NK-92 (cell line): ENCODE data around the gene NYAP1.
"Not testable (repeated sequence)": the region's sequence is repeated elsewhere in the genome, so short reads cannot be mapped to it uniquely, and the experiment has no call there.

Experiments used
- DNase-seq: peaks from one replicate; lab custom pipeline; 2025; ENCODE audit not compliant: unreplicated experiment; lab: John Stamatoyannopoulos, UW

Gene NYAP1

GRCh38 chr7:100481466-100481865 is 2.3 kb upstream of the NYAP1 start:
- no peak for DNase-seq

GRCh38 chr7:100482728-100483089 is 1.0 kb upstream of the NYAP1 start:
- DNase-seq = no peak

DNA sequence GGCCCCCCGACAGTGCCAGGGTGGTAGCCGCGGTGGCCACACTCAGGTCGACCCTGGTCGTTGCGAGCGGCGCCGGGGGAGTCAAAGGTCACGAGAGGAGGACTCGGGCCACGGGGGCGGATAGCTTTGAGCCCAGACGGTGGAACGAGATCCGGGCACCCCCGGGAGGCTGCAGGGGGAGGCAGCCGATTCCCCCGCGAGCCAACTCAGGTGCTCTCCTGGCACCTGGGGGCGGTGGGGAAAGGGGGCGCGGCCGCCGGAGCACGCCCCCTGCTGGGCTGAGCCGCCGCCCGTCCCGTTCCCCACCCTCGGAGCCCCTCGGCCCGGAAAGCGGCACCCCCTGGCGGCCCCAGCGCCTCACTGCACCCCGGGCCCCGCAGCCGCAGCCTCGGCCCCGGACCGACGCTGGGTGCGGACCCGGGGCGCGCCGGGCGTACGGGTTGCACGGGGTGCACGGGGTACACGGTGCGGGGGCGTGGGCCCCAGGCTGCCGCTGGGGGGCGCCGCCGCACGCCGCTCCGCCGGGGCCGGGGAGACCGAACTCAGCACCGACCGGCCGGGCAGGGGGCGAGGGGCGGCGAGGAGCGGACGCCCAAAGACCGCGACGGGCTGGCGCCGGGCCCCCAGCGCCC is 521 bp upstream of the NYAP1 start:
- no peak for DNase-seq

GRCh38 chr7:100484673-100485045 is 932 bp downstream of the NYAP1 start:
- DNase-seq = no peak

GRCh38 chr7:100485471-100485876 is 1.7 kb downstream of the NYAP1 start:
- DNase-seq = no peak

GRCh38 chr7:100486111-100486636 is 2.4 kb downstream of the NYAP1 start:
- DNase-seq = no peak

- no peak for DNase-seq
These were observed 3.2 kb downstream of the NYAP1 start for GRCh38 chr7:100486753-100487446.

DNA sequence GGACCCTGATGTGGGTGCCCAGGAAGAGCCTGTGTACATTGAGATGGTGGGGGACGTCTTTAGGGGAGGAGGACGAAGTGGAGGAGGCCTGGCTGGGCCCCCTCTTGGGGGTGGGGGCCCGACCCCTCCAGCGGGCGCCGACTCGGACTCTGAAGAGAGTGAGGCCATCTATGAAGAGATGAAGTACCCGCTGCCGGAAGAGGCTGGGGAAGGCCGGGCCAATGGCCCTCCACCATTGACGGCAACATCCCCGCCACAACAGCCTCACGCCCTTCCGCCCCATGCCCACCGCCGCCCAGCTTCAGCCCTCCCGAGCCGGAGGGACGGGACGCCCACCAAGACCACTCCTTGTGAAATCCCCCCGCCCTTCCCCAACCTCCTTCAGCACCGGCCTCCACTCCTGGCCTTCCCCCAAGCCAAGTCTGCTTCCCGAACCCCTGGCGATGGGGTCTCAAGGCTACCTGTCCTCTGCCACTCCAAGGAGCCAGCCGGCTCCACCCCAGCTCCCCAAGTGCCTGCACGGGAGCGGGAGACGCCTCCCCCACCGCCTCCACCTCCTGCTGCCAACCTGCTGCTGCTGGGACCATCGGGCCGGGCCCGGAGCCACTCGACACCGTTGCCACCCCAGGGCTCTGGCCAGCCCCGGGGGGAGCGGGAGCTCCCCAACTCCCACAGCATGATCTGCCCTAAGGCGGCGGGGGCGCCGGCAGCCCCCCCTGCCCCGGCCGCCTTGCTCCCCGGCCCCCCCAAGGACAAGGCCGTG is 4.8 kb downstream of the NYAP1 start:
- no peak for DNase-seq

DNA sequence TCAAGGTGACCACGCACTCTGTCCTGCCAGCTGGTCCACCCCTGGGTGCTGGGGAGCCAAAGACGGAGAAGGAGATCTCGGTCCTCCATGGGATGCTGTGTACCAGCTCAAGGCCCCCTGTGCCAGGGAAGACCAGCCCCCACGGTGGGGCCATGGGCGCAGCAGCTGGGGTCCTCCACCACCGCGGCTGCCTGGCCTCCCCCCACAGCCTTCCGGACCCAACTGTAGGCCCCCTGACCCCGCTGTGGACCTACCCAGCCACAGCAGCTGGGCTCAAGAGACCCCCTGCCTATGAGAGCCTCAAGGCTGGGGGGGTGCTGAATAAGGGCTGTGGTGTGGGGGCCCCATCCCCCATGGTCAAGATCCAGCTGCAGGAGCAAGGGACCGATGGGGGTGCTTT is 5.4 kb downstream of the NYAP1 start:
- no peak for DNase-seq

DNA sequence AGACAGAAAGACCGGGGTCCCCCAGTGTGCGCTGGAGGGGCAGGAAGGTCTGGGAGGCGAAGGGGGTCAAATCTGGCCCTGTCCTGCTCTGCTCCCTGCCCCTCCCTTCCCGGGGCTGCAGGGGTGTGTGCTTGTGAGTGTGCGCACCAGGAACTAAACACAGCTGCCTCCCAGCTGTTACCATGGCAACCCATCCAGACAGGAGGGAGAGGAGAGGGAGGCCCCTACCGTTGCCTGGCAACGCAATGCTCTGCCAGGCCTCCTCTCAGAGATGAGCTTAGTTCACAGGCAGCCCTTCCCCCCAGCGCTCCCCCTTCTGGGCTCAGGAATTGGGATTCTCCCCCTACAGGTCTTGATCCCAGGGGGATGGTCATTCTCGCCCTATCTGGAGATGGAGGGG is 6.1 kb downstream of the NYAP1 start:
- no peak for DNase-seq

DNA sequence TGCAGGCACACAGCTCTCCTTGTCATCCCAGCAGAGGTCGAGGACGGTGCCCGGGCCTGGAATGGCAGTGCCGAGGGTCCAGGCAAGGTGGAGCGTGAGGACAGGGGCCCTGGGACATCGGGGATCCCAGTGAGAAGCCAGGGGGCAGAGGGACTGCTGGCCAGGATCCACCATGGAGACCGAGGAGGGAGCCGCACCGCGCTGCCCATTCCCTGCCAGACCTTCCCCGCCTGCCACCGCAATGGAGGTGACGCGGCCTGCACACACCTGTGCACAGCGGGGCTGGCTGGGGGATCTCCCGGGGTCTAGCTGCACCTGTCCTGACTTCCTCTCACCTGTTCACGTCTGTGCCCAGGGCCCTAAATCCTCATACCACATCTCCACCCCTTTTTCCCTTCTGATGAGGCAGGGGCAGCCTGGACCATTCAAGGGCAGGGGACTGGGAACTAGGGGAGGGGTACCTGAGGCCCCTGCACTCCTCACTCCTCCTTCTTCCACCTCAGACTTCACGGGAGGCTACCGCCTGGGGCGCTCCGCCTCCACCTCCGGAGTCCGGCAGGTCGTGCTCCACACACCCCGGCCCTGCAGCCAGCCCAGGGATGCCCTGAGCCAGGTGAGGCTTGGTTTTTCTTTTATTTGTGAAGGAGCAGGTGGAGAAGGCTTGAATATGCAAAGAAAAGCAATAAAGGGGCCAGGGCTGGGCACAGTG is 6.9 kb downstream of the NYAP1 start:
- no peak for DNase-seq

DNA sequence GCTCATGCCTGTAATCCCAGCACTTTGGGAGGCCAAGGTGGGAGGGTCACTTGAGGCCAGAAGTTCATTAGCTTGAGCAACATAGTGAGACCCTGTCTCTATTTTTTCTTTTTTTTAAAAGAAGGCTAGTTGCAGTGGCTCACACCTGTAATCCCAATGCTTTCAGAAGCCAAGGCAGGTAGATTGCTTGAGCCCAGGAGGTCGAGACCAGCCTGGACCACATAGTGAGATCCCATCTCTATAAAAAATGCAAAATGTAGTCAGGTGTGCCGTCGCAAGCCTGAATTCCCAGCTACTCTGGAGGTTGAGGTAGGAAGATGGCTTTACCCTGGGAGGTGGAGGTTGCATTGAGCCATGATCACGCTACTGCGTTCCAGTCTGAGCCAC is 7.5 kb downstream of the NYAP1 start:
- DNase-seq = no peak

DNA sequence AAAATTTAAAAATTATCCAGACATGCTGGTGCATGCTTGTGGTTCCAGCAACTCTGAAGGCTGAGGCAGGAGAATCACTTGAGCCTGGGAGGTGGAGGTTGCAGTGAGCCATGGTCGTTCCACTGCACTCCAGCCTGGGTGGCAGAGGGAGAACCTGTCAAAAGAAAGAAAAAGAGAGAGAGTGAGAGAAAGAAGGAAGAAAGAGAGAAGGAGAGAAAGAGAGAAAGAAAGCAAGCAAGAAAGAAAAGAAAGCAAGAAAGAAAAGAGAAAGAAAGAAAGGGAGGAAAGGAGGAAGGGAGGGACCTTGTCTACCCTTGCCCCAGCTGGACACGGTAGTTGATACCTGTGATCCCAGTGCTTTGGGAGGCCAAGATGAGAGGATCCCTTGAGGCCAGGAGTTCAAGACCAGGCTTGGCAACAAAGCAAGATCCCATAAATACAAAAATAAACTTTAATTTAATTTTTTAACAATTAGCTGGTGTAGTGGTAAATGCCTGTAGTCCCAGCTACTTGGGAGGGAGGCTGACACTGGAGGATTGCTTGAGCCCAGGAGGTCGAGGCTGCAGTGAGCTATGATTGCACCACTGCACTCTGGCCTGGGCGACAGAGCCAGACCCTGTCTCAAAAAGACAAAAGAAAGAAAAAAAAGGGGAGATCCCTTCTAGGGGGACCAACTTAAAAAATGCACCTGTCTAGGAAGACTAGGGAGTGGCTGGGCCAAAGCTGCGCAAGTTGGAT is 9.2 kb downstream of the NYAP1 start:
- no peak for DNase-seq

DNA sequence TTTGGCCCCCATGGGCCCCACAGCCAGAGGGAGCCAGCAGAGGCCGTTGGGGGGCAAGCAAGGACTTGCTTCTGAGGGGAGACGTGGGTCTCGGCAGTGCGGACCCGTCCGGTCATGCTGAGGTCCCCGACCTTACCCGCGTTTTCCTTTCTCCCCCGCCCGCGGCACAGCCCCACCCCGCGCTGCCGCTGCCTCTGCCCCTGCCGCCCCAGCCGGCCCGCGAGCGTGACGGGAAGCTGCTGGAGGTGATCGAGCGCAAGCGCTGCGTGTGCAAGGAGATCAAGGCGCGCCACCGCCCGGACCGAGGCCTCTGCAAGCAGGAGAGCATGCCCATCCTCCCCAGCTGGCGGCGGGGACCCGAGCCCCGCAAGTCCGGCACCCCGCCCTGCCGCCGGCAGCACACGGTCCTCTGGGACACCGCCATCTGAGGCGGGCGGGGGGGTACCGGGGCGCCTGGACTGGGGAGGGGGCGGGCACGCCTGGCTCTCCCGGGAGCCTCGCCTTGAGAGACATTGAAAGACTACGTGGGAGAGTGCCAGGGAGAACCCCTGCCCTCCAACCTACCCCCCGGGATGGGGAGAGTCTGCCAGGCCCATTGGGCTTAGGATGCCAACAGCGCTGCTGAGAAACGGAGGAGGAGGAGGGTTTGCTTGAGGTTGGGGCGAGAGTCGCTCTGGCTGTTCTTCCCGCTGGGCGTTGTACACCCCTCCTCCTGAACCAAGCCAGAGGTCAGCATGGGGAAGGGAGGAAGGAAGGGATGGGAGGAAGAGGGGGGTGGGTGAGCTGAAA is 9.9 kb downstream of the NYAP1 start:
- no peak for DNase-seq

DNA sequence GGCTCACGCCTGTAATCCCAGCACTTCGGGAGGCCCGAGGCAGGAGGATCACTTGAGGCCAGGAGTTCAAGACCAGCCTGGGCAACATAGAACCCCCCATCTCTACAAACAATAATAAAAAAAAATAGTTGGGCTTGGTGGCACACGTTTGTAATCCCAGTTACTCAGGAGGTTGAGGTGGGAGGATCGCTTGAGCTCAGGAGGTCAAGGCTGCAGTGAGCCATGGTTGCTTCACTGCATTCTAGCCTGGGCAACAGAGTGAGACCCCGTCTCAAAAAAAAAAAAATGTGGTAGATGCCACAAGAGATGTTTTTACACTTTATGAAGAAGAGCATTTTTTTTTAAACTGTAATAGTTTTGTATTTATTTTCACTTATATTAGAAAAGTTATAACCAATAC is 12.8 kb downstream of the NYAP1 start:
- DNase-seq = no peak

DNA sequence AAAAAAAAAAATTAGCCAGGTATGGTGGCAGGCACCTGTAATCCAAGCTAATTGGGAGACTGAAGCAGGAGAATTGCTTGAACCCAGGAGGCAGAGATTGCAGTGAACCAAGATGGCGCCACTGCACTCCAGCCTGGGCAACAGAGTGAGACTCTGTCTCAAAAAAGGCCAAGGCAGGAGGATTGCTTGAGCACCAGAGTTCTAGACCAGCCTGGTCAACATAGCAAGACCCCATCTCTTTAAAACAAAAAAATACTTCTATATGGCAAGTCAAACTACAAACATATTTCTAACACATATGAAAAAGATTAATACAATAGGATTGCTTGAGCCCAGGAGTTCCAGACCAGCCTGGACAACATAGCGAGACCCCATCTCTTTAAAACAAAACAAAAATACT is 17.0 kb downstream of the NYAP1 start:
- not testable (repeated sequence) for DNase-seq

GRCh38 chr7:100504031-100504430 is 20.3 kb downstream of the NYAP1 start:
- DNase-seq = not testable (repeated sequence)

GRCh38 chr7:100504887-100505611 is 21.3 kb downstream of the NYAP1 start:
- no peak for DNase-seq

DNA sequence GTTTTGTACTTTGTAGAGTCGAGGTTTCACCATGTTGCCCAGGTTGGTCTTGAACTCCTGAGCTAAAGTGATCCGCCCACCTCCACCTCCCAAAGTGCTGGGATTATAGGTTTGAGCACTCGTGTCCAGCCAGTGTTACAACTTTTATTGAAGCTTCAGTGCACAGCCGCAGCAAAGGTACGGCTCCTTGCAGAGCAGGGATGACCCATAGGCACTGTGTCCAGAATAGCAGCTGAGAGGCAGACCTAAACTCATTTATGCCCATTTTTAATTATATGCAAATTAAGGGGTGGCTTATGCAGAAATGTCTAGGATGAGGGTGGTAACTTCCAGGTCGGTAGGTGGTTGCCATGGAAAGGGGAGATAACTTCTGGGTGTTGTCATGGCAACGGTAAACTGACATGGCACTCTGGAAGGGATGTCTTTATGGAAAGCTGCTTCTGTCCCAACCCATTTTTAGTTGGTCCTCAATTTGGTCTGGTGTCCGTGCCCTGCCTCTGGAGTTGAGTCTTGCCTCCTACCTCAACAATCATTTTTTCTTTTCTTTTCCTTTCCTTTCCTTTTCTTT is 22.7 kb downstream of the NYAP1 start:
- DNase-seq = no peak
